K562 treated with DMSO at 1 percent for 48 hours (cell line): ENCODE data around the gene CR2. TPM values are rescaled to one million over a fixed set of nuclear protein-coding genes. Genes with fewer than 3 reads are reported as not detected.

Experiments
- total RNA-seq: library from RNA; unstranded; fragments of 300-600 nt; gene quantifications from 2 replicates; pipeline ENCODE4 v1.2.3, GENCODE V29; 2022; ENCODE audit warnings: low replicate concordance; ENCODE audit errors: extremely low read depth

Gene CR2
- total RNA-seq, result not detected in 2 replicates

GRCh38 chr1:207454046-207454964 is at the start of gene CR2:
Gene CR2, plus strand, starts transcription at chr1:207454328. Its CDS starts 91 bp downstream, at chr1:207454419.

GRCh38 chr1:207495801-207496792 is 42.0 kb downstream of the CR2 start, which contains the start of gene CR1:
Gene CR1, plus strand, starts transcription at chr1:207496157. Its CDS starts 111 bp downstream, at chr1:207496268.

Other genes starting within 250 kb of the CR2 start
- gene CD55, start 132.7 kb upstream of the CR2 start, total RNA-seq, result not detected in 2 replicates
- not detected in 2 replicates for gene CR1, start 41.8 kb downstream of the CR2 start, total RNA-seq
- not detected in 2 replicates for gene CR1L, start 190.8 kb downstream of the CR2 start, total RNA-seq